T-helper 2 cell treated with Interferon-gamma antibody and Interleukin-4, amounts not matched to agents 100 ng/mL and 5 ng/mL, for 36 hours (primary cell): Measurements from ENCODE around the gene ZNF841. TPM values are rescaled to one million over a fixed set of nuclear protein-coding genes. Genes with fewer than 3 reads are reported as not detected.

Source experiments
- intact Hi-C: fragments of 100-400 bp; cut with micrococcal nuclease; formaldehyde crosslinking; loops from one replicate; pipeline ENCODE4 v1.15.1; 2023
- total RNA-seq: library from RNA; stranded (reverse); gene quantifications from 2 replicates; pipeline ENCODE4 v1.2.3, GENCODE V29; 2022

The ZNF841 gene
- 22.4 and 22.9 TPM in 2 replicates for total RNA-seq

DNA sequence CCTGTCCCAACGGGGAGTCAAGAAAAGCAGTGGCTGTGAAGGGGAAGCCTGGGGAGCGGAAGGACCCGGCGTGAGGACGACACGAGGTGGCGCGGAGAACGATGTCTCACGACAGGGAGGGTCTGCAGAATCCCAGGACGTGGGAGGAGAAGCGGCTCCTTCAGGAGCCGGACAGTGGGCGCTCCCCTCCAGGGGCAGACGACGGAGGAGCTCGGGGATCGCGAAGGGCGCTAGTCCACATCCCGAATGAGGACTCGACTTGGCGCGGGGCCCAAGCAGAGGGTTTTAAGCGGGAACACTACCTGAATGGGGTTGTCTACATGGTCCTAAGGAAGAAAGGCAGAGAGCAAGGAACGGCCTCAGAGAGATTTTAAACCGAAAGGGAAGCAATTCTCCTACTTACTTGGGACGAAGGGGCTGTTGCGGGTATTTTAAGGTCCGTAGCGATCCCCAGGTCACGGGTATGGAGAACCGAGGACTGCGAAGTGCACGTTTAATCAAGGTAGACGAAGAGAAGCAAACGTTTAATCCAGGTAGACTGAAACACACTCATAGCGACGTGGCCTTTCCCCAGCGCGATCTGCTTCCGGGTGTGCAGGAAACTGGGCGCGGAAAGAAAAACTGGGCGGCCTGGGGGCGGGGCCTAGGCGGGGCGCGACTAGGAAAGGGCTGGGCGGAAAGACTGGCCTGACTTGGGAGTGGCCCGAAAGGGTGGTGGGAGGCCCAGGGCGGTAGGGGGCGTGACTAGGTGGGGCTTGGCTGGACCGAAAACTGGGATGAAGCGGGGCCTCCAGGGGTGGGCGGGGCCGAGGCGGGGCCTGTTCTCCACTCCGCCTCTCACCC is at the start of gene ZNF841:
ZNF841 (minus strand) TSS at position 594 of the 843 bp plus-strand sequence. CDS start 10,964 bp downstream, outside the sequence.
- intact Hi-C loops: loop anchor here (1.0 to 5.0 kb wide), 3 partner anchors 45 to 108 kb away; partner anchors contain the start of gene ZNF350

DNA sequence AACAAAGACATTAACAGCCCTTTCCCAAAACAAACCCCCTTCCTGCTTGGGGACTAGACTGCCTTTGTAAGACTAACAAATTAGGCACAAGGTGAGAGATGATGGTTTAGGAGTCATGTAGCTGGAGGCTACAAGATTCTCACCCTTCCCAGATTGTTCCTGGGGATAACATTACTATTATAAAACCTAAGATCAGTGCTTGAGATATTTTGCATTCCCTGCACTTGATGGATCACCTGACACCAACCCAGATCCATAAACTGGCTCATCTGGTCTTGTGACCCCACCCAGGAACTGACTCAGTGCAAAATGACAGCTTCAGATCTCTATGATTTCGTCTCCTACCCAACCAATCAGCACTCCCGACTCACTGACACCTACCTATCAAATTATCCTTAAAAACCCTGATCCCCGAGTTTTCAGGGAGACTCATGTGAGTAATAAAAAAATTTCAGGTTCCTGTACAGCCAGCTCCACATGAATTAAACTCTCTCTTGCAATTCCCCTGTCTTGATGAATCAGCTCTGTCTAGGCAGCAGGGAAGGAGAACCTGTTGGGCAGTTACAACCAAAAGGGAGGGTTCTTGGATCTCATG is 46.5 kb upstream of the ZNF841 start:
- intact Hi-C loops: no loop called here

DNA sequence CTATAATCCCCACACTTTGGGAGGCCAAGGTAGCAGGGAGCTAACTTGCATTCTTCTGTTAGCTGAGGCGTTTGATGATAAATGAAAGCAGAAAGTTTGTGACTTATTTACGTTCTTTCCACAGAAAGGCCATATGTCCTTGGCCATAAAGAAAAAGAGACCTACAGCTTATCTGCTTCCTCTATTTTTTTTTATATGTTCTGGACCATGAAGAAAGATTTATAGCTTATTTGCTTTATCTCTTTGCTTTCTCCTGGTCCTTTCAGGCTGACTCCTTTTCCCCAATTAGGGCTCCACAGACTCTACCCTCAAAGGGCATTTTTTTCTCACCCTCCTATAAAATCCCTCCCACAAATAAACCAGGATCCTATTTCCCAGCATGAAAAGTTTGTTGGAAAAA is 45.6 kb upstream of the ZNF841 start:
- intact Hi-C loops: no loop called here

DNA sequence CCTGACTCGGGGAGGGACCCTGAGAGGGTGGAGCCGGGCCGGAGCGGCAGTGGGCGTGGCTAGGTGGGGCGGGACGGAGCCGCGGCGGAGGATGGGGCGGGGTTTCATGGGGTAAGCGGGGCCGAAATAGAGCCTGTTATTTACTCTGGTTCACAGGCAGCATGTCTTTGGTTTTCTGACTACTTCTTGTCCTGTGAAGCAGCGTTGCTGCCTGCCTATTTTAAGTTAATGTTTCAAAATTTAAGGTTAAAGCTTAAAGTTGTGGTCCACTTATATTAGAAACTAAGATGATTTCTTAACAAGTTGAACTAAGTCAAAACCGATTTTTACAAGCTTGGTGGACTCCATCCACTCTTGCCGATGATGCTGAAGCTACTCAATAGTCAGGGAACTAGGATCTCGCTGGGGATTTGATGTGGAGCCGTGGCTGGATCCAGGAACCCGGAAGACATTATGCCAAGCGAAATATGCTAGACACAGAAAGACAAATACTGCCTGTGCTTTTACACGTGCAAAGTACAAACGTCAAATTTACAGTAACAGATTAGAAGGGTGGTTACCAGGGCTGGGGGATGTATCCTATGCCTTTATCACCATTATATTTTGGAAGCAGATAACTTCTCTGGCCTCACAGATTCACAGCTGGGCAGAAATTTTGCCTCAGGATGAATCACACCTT is 44.6 kb upstream of the ZNF841 start:
- intact Hi-C loops: loop anchor here (1.0 kb wide), 1 partner anchor 45 kb away; the partner anchor contains the start of gene ZNF841

DNA sequence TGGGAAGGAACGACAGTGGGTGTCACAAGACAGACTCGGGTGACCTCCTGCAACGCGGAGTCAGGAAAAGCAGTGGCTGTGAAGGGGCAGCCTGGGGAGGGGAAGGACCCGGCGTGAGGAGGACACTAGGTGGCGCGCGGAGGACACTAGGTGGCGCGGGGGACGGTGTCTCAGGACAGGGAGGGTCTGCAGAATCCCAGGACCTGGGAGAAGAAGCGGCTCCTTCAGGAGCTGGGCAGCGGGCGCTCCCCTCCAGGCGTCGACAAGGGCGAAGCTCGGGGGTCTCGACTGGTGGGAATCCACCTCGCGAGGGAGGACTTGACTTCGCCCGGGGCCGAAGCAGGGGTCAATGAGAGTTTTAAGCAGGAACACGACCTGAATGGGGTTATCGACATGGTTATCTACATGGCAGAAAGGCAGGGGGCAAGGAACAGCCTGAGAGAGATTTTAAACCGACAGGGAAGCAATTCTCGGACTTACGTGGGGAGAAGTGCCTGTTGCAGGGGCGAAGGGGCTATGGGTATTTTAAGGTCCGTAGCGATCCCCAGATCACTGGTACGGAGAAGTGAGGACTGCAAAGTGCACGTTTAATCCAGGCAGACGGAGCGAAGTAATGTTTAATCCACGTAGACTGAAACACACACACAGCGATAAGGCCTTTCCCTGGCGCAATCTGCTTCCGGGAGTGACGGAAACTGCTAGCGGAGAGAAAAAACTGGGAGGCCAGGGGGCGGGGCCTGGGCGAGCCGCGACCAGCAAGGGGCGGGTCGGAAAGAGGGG is 43.9 kb upstream of the ZNF841 start, which contains the start of gene ZNF616:
ZNF616 (minus strand) TSS at position 687 of the 780 bp plus-strand sequence. CDS start 9,426 bp downstream, outside the sequence.
- intact Hi-C loops: loop anchor here (1.0 to 5.0 kb wide), 6 partner anchors 32 to 388 kb away; partner anchors contain the start of genes ZNF432, ZNF808, ZNF836 and ZNF841

DNA sequence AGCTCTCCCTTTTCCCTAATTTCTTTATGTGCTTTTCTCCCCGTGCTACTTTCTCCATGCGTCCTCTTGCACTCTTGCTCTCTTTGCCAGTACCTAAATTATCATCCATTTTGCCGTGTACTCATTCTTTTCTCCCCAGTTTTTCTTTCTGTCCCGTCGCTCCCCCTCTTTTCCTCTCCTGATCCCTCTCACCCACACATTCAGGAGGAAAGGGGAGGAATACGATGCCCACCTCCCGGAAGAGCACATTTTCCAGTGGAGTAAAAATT is 43.4 kb upstream of the ZNF841 start:
- intact Hi-C loops: loop anchor here (1.0 to 5.0 kb wide), 5 partner anchors 32 to 388 kb away; partner anchors contain the start of genes ZNF432, ZNF808 and ZNF836

DNA sequence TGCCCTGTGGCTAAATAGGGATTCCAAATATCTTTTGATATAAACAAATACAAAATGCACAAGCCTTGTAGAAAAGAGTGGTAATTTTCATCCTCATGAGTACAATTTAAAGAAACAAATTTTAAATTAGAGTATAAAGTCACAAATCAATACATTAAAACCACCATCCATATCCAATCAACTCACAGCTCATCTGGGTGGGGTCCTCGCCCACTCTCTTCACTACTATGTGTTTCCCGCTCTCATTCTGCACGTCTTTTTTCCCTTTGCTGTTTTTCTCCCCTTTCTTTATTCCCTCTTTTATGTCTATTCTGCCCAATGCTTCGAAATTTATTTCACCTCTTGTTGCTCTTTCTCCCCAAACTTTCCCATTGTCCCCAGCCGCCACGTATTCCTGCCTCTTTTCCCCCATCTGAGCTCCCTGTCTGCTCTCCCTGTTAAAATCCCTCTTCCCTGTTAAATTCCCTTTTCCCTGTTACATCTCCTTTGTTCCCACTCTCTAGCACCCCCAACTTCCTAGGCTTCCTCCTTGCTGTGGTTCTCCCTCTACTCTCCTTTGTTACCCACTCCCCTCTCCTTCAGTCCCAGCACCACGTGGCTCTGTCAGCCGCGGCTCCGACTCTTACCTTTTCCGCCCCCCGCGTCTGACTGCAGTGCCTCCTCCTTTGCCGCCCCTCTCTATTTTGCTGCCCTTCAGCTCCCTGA is 42.9 kb upstream of the ZNF841 start:
- intact Hi-C loops: loop anchor here (2.0 to 5.0 kb wide), 2 partner anchors 90 to 389 kb away; partner anchors contain the start of genes ZNF432 and ZNF808

DNA sequence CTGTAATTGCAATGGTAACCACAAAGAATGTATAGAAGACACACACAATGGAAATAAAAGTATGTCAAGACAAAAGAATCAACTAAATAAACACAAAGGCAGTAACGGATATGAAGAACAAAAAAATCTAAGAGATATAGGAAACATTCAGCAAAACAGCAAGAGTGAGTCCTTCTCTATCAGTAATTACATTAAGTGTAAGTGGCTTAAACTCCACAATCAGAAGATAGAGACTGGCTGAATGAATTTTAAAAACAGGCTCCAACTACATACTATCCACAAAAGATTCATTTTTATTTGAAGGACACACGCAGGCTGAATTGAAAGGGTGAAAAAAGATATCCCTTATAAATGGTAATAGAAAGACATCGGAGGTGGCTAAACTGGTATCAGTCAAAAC is 24.7 kb upstream of the ZNF841 start:
- intact Hi-C loops: no loop called here

DNA sequence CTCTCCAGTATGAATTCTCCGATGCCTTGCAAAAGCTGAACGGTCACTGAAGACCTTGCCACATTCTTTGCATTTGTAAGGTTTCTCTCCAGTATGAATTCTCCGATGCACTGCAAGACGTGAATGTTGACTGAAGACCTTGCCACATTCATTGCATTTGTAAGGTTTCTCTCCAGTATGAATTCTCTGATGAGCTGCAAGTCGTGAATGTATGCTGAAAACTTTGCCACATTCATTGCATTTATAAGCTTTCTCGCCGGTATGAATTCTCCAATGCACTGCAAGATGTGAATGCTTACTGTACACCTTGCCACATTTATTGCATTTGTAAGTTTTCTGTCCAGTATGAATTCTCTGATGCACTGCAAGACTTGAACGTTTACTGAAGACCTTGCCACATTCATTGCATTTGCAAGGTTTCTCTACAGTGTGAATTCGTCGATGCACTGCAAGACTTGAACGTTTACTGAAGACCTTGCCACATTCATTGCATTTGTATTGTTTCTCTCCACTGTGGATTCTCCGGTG is 20.0 kb upstream of the ZNF841 start:
- intact Hi-C loops: no loop called here

DNA sequence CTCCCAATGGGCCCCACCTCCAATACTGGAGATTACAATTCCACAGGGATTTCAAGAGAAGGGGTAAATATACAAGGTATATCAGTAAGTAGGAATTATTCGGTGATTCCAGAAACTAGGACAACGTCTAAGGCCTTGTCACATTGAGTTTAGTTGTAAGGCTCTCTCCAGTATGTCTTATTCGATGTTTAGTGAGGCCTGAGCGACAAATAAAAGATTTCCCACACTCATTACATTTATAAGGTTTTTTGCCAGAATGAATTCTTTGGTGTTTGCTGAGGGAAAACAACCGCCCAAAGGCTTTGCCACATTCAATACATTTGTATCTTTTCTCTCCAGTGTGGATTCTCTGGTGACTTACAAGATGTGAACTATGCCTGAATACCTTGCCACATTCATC is 19.1 kb upstream of the ZNF841 start:
- intact Hi-C loops: no loop called here

DNA sequence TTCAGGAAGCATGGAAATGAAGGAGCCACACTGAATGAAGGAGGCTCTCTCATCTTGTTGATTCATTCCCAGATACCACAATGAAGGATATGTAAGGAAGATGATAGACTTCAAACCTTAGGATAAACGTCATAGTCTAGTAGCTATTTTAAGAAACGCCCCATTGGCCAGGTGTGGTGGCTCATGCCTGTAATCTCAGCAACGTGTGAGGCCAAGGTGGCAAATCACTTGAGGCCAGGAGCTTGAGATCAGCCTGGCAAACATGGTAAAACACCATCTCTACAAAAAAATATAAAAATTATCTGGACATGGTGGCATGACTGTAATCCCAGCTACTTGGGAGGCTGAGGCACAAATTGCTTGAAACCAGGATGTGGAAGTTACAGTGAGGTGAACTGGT is 17.1 kb upstream of the ZNF841 start:
- intact Hi-C loops: no loop called here

DNA sequence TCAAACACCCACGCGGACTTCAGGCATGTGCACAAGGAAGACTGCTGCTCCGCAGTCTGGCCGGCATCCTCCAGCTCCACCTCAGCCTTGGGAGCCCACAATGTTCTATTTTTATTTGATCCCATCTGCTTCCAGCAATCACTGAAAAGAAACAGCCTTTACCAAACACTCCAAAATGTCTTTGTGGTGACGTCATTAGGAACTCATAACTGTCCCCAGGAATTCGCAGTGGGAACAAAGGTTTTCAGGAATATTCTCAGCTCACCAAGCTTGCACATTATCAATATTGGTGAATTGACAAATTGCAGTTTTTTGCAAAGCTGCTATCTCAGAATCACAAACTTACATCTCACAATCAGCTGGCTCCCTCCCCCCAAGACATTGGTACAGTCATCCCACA is 15.2 kb upstream of the ZNF841 start:
- intact Hi-C loops: no loop called here

DNA sequence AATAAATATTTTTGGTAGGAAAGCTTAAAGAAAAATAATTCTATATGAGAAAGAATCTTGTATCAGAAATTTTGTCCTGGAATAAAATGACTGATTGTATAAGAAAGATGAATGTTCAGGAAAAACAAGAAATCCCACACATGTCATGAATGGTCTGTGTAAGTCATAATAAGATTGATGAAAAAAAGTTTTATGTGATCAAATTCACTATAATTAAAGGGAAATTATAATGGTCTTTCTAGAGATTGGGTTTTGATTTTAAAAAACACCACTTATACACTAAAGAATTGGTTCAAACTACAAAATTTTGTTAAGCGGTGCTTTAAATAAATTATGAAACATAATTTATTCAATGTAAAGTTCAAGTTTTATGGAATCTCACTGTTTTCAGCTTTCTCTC is 7.2 kb upstream of the ZNF841 start:
- intact Hi-C loops: no loop called here

DNA sequence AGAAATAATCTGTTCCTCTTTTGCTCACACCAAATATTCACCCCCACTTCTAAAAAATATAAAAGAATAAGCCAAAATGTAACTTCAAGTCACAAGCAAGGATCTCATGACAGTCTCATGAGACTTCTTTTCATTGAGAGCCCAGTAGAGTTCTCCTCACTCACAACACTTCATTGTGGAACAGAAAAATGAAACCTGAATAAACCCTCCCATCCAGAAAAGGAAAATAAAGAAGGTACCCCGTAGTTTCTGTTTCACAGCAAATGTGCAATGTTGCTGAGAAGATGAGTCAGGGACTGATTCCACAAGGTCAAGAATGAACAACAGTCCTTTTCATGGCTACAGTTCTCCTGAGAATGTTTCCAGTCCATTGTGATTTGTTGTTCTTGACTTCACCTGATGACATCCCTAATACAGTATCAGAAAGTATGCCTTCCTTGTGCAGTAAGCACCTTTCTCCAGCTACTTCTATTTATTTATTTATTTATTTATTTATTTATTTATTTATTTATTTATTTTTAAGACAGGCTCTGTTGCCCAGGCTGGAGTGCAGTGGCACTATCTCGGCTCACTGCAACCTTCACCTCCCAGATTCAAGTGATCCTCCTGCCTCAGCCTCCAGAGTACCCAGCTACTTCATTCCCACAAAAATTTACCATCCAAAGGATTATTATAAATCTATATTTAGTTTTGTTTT is 6.4 kb upstream of the ZNF841 start:
- intact Hi-C loops: no loop called here

DNA sequence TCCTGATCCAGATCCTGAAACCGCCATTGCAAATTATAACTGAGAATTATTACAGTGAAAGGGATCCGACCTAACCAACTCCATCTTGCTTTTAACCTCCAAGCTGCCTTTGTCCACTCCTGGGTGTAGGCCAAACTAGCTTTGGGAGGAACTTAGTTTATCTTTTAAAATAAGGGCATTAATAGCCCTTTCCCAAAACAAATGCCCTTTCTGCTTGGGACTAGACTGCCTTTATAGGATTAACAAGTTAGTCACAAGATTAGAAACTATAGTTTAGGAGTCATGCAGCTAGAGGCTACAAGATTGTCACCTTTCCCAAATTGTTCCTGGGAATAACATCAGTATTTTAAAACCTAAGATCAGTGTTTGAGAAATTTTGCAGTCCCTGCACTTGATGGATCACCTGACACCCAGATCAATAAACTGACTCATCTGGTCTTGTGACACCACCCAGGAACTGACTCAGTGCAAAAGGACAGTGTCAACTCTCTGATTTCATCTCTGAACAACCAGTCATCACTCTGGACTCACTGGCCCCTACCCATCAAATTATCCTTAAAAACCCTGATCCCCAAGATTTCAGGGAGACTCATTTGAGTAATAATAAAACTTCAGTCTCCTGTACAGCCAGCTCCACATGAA is 4.1 kb upstream of the ZNF841 start:
- intact Hi-C loops: loop anchor here (5.0 kb wide), 1 partner anchor 112 kb away; the partner anchor contains the start of gene ZNF350

DNA sequence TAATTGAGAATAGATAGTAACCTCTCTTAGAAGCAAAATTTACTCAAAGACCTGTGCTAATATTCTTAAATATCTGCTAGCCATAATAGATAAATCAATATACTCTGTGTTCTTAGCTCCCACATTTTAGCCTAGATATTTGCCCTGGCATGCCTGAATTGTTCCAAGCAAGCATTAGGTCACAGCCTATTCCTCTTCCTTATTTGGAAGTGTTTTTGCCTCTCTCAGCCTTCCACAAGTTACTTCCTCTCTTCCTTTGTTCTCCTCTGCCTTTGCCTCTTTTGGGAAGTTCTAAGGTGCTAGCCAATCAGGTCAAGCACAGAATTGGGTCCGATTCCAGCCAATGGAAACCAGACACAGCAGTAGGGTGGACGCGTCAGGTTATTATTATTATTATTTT is 851 bp upstream of the ZNF841 start:
- intact Hi-C loops: loop anchor here (5.0 kb wide), 1 partner anchor 109 kb away; the partner anchor contains the start of gene ZNF350

DNA sequence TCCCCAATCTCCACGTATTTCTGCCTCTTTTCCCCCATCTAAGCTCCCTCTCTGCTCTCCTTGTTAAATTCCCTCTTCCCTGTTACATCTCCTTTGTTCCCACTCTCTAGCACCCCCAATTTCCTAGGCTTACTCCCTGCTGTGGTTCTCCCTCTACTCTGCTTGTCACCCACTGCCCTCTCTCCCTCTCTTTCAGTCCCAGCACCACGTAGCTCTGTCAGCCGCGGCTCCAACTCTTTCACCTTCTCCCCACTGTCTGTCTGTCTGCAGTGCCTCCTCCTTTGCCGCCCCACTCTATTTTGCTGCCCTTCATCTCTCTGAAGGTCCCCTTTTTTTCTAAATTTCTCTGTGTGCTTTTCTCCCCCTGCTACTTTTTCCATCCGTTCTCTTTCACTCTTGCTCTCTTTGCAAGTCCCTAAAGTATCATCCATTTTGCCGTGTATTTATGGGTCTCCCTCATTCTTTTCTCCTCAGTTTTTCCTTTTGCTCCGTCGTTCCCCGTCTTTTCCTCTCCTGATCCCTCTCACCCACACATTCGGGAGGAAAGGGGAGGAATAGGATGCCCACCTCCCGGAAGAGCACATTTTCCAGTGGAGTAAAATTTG is 937 bp downstream of the ZNF841 start:
- intact Hi-C loops: loop anchor here (1.0 to 5.0 kb wide), 3 partner anchors 46 to 107 kb away; partner anchors contain the start of gene ZNF350

DNA sequence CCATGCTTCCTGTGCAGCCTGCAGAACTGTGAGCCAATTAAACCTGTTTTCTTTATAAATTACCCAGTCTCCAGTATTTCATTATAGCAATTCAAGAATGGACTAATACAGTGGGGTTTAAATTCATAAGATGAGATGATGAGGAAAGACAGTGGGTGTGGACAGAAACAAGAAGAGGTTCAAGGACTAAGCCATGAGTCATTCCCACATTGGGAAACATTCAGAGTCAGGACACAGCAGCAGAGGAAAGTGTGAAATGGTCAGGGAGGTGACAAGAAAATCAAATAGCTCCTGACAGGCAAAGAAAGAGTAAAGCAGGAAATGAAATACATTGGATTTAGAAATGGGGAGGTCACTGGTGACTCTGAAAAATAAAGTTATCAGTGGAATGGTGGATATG is 9.1 kb downstream of the ZNF841 start:
- intact Hi-C loops: no loop called here
